GM12864 (cell line): ENCODE data around the gene KLHL30.

Experiments used
- DNase-seq: peaks from one replicate; pipeline ENCODE4 v3.0.0-alpha.2; 2011; ENCODE audit warnings: low read depth
- H3K4me3 ChIP-seq: 2 replicates; pipeline ENCODE4 v1.5.1; 2011; ENCODE audit warnings: mild to moderate bottlenecking, low read depth, low read length, control low read depth
- TF ChIP-seq, protein P1 (sequence below): IDR thresholded peaks from 2 replicates; pipeline ENCODE4 v1.5.1; 2011; ENCODE audit warnings: low read depth, mild to moderate bottlenecking, moderate library complexity, low read length, control low read depth, inconsistent platforms; ENCODE audit errors: missing control alignments

The KLHL30 gene

DNA sequence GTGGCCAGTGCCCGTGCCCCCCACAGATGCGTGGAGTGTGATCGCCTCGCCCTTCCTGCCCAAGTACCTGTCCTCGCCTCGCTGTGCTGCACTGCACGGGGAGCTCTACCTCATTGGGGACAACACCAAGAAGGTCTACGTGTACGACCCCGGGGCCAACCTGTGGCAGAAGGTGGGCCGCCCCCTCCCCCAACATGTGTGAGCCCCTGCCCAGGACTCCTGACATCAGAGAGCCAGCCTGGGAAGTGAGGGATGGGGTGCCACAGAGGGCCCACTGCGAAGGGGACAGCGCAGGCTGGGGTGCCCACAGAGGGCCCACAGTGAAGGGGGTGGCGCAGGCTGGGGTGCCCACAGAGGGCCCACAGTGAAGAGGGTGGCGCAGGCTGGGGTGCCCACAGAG, 10.5 kb downstream of the KLHL30 start:
- no peak for DNase-seq
- TF ChIP-seq, protein P1, sequence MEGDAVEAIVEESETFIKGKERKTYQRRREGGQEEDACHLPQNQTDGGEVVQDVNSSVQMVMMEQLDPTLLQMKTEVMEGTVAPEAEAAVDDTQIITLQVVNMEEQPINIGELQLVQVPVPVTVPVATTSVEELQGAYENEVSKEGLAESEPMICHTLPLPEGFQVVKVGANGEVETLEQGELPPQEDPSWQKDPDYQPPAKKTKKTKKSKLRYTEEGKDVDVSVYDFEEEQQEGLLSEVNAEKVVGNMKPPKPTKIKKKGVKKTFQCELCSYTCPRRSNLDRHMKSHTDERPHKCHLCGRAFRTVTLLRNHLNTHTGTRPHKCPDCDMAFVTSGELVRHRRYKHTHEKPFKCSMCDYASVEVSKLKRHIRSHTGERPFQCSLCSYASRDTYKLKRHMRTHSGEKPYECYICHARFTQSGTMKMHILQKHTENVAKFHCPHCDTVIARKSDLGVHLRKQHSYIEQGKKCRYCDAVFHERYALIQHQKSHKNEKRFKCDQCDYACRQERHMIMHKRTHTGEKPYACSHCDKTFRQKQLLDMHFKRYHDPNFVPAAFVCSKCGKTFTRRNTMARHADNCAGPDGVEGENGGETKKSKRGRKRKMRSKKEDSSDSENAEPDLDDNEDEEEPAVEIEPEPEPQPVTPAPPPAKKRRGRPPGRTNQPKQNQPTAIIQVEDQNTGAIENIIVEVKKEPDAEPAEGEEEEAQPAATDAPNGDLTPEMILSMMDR, result no peak
- H3K4me3 ChIP-seq, result no peak overlapping the region

- no peak for DNase-seq
- no peak overlapping the region for H3K4me3 ChIP-seq
- TF ChIP-seq, protein P1, result no peak
Observed at GRCh38 chr2:238149841-238150572, 11.5 kb downstream of the KLHL30 start.

- DNase-seq, result no peak
- no peak overlapping the region for H3K4me3 ChIP-seq
- TF ChIP-seq, protein P1, result no peak
Observed at GRCh38 chr2:238150686-238151085, 12.2 kb downstream of the KLHL30 start.

- no peak overlapping the region for H3K4me3 ChIP-seq
- TF ChIP-seq, protein P1, result no peak
Observed at GRCh38 chr2:238151205-238151604, 12.7 kb downstream of the KLHL30 start.

DNA sequence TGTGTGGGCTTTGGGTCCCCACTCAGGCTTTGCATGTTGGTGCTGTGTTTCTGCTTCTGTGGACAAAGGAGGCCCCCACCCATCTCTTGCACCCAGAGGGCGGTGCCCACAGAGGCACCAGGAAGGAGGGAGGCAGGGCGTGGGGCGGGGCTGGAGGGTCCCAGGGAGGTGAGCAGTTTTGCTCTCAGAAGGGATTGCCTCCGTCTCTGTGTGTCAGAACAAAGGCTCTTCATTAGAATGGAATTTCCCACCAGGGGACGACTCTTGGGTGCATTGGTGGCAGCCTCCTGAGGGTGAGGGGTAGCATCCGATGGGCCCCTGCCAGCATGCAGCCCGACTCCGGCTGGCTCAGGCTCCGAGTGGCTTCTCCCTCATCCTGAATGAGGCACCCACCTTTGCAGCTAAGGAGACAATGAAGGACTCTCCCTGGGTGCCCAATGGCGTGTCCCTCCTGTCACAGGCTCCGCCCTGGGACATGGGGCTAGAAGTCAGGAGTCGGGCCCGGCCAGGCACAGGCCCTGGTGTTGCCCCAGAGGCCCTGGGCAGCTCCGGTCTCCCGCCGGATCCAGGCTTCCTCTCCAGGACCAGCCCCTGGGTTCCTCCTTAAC, 13.3 kb downstream of the KLHL30 start:
- no peak overlapping the region for H3K4me3 ChIP-seq
- TF ChIP-seq, protein P1, result no peak
- no peak for DNase-seq

More at GRCh38 chr2:238151205-238151604, 12.7 kb downstream of the KLHL30 start:
- no peak for DNase-seq

DNA sequence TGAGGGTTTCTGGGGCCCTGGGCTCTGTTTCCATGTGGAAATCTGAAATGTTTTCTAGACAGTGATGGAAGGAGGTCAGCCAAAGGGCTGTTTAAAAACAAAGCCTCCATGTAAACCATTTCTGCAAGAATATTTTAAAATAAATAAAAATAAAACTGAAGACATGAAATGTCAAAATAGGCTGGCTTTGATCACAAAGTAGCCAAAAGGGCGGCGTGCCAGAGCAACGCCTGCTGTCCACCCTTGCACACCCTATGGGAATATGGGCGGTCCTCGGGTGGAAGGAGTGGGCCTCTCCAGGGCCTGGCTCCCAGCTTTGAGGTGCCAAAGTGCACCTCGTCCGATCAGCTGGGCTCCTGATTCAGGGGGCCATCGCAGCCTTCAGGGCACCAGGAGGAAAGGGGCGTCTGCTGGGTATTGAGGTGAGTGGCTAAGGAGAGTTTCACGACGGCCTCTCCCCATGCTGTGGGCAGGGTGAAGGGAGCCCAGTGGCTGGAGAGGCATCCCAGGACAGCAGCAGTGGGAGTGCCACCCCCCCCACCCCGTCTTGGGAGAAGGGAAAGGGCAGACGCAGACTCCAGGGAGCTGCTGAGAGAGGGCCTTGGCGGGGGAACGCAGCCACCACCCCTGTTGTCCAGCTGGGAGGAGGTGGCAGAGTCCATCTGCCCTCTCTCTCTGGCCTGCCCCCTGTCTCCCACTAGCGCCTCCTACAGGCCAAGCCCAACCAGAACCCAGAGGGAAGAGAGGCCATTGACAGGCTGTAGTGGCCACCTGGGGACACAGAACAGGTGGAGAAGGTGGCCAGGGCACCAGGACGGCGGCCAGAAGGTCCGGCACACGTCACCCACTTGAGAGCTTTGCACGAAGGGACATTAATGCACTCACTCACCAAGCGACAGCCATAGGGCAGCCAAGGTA, 14.6 kb downstream of the KLHL30 start:
- H3K4me3 ChIP-seq, result no peak overlapping the region
- no peak for DNase-seq
- TF ChIP-seq, protein P1, result peak; percentile 38
